Measurements from ENCODE around the gene ARSB. TPM values are rescaled to one million over a fixed set of nuclear protein-coding genes. Genes with fewer than 3 reads are reported as not detected.

Gene ARSB
- total RNA-seq, 1 donor from 2014 or later = 18.5 TPM

DNA sequence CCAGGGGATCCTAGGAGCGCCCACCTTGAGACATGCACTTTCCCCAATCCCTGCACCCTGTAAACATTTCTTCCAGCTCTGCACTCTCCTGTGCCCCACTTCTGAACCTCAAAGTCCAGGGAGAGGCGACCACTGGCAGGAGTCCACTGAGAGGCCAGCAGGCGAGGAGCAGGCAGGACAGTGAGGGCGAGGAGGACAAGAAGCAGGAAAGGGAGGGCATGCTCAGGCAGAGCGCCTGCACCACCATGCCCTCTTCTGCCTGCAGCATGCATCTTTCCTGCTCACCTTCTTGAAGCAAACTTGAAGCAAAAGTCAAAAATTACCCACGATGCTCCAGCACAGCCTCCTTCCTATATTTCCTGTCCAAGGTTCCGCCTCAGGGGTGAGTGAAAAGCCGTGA lies 10.1 kb downstream of the ARSB start:
- H3K4me1 Mint-ChIP-seq (ENCODE audit: unreplicated experiment) = peaks cover 36% of the 10 kb centered on the region
- no peak for DNase-seq (ENCODE audit: extremely low spot score, unreplicated experiment)
- H3K27me3 Mint-ChIP-seq = no peaks in the 10 kb centered on the region
- TF ChIP-seq CTCF (conservative IDR thresholded peaks at IDR 0.05) = no peak
- peaks cover 5% of the 10 kb centered on the region for H3K9me3 Mint-ChIP-seq
- peak overlapping the region; percentile 12 for H3K27ac Mint-ChIP-seq
- no peak overlapping the region for H3K4me3 Mint-ChIP-seq
- H3K36me3 Mint-ChIP-seq = no peaks in the 10 kb centered on the region

- Mint-ChIP-seq H3K4me3 (no peak overlapping the region), H3K27ac (no peak overlapping the region), H3K27me3 (no peaks in the 10 kb centered on the region)
Observed at GRCh38 chr5:78974601-78975000, 10.5 kb downstream of the ARSB start.

GRCh38 chr5:78974011-78974410 lies 11.1 kb downstream of the ARSB start:
- Mint-ChIP-seq H3K4me3 (no peak overlapping the region), H3K27me3 (no peaks in the 10 kb centered on the region), H3K4me1 (ENCODE audit: unreplicated experiment) (peaks cover 36% of the 10 kb centered on the region), H3K36me3 (no peaks in the 10 kb centered on the region), H3K9me3 (peaks cover 5% of the 10 kb centered on the region), H3K27ac (no peak overlapping the region)
- TF ChIP-seq CTCF (conservative IDR thresholded peaks at IDR 0.05) = no peak
- DNase-seq (ENCODE audit: extremely low spot score, unreplicated experiment) = no peak

More at GRCh38 chr5:78974601-78975000, 10.5 kb downstream of the ARSB start:
- Mint-ChIP-seq H3K9me3 (peaks cover 5% of the 10 kb centered on the region), H3K4me1 (ENCODE audit: unreplicated experiment) (peaks cover 36% of the 10 kb centered on the region), H3K36me3 (no peaks in the 10 kb centered on the region)
- no peak for DNase-seq (ENCODE audit: extremely low spot score, unreplicated experiment)
- TF ChIP-seq CTCF (conservative IDR thresholded peaks at IDR 0.05) = no peak

DNA sequence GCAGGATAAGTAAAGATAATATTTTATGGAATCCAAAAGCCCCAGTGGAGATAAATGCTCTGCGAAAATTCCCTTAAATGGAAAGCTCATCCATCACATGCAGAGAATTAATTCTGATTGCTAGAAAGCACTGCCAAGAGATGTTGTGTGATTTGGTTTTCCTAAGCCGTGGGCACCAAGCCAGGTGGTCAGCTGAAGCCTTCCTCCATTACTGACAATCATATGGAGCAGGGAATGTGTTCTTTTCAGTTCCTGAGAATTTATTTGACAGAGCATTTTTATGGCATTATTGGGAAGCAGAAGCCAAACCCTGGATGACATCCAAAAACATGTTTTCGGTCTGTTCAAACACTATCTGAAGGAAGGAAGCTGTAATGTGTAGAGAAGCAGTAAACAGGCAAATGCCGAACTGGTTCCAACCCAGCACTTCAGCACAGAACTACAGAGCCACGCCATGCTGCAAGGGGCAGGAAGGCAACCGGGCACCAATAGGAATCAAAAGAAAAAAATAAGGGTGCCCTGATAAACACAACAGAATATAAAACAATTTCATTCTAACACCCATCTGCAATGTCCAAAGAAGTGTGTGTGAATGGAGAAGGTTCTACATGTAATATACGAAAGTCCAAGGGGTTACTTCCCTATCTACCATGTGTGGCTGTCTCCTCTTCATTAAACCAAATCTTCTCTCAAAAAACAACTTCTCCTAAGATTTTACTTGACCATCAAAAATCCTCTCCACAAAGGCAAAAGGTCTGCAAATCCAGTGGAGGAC lies 12.3 kb downstream of the ARSB start:
- Mint-ChIP-seq H3K27ac (no peak overlapping the region), H3K27me3 (no peaks in the 10 kb centered on the region)
- TF ChIP-seq CTCF (conservative IDR thresholded peaks at IDR 0.05) = no peak

DNA sequence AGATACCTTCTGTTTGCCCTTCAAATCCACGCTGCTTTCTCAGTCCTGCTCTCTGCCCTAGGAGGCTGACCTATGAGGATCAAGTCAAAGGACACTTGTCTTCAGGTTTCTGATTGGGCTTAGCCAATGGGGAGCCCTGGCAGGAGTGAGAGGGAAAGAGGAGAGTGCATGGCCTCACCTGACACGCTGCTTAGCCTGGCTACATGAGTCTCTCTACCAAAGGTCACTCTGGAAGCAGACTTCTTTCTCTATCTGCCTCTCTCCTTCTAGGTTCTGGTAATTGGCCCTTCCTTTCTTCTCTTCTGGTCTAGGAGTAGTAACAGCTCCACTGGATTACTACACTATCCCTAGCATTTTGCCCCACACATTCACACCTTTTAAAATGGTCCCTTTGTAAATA lies 13.1 kb downstream of the ARSB start:
- no peak overlapping the region for H3K27ac Mint-ChIP-seq
- no peak for DNase-seq (ENCODE audit: extremely low spot score, unreplicated experiment)
- H3K4me3 Mint-ChIP-seq = no peak overlapping the region

More for the DNA sequence above, 12.3 kb downstream of the ARSB start:
- Mint-ChIP-seq H3K4me3 (no peak overlapping the region), H3K9me3 (peaks cover 5% of the 10 kb centered on the region), H3K4me1 (ENCODE audit: unreplicated experiment) (peaks cover 36% of the 10 kb centered on the region), H3K36me3 (no peaks in the 10 kb centered on the region)
- no peak for DNase-seq (ENCODE audit: extremely low spot score, unreplicated experiment)

More for the DNA sequence above, 13.1 kb downstream of the ARSB start:
- H3K36me3 Mint-ChIP-seq = no peaks in the 10 kb centered on the region
- peaks cover 36% of the 10 kb centered on the region for H3K4me1 Mint-ChIP-seq (ENCODE audit: unreplicated experiment)
- no peaks in the 10 kb centered on the region for H3K9me3 Mint-ChIP-seq
- H3K27me3 Mint-ChIP-seq = no peaks in the 10 kb centered on the region
- TF ChIP-seq CTCF (conservative IDR thresholded peaks at IDR 0.05) = no peak
